AG10803 (cell line): Measurements from ENCODE around the gene ZNF639.

Experiments used
- DNase-seq: peaks from one replicate; pipeline ENCODE4 v3.0.0; 2010; ENCODE audit warnings: low read depth
- H3K4me3 ChIP-seq: 2 replicates; pipeline ENCODE4 v1.5.1; 2011; ENCODE audit warnings: mild to moderate bottlenecking, low read length, control low read depth
- CTCF ChIP-seq: conservative IDR thresholded peaks from 2 replicates; pipeline ENCODE4 v1.5.1; 2011; ENCODE audit warnings: mild to moderate bottlenecking, low read length, control low read depth, inconsistent platforms

ZNF639 gene

GRCh38 chr3:179336345-179336929 lies 13.6 kb downstream of the ZNF639 start:
- no peak overlapping the region for H3K4me3 ChIP-seq
- DNase-seq, result peak; percentile 14
- no peak for TF ChIP-seq CTCF

DNA sequence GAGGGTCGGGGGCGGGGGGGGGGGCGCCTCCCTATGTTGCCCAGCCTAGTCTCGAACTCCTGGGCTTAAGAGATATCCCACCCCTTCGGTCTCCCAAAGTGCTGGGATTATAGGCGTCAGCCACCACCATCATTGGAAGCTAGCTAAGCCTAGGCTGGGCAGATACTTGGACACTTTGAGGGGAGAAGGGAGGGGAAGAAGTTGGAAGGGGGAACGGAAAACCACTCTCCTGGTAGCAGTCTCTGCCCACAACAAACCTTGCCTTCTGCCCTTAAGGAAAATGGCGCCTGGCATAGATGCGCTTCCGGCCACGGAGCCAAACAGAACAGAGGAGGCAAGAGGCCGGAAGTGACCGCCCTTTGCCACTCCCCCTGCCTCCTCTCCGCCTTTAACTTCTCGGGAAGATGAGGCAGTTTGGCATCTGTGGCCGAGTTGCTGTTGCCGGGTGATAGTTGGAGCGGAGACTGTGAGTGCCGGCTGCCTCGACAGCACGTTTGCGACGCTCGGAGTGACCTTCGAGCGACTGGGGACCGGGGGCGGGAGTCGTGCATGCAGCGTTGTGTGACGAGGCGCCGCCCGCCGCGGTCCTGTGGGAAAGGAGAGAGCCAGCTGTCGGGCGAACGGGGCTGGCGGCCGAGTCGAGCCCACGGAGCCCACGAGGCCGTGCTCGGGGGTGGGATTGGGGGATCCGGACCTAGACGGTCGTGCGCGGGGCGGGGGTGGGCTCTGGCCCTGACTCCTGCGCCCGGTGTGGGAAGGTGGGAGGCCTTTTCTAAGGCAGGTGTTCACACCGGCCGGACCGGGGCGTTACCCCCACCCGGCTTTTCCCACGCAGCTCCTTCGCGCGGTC lies 24.7 kb downstream of the ZNF639 start, which contains the start of gene MFN1:
TSS of gene MFN1 (plus strand) at position 365 of the 850 bp plus-strand sequence. CDS start 1,143 bp downstream, outside the sequence.
- peak; percentile 96 for DNase-seq
- TF ChIP-seq CTCF, result no peak
- peak within 1 kb of the TSS; percentile 86 for H3K4me3 ChIP-seq

- TF ChIP-seq CTCF, result no peak
These were observed 25.6 kb downstream of the ZNF639 start for GRCh38 chr3:179348325-179349013.

GRCh38 chr3:179355996-179356395 lies 33.2 kb downstream of the ZNF639 start:
- DNase-seq, result no peak
- no peak for TF ChIP-seq CTCF

More at GRCh38 chr3:179348325-179349013, 25.6 kb downstream of the ZNF639 start:
- DNase-seq, result no peak
- H3K4me3 ChIP-seq, result peak overlapping the region; percentile 86

DNA sequence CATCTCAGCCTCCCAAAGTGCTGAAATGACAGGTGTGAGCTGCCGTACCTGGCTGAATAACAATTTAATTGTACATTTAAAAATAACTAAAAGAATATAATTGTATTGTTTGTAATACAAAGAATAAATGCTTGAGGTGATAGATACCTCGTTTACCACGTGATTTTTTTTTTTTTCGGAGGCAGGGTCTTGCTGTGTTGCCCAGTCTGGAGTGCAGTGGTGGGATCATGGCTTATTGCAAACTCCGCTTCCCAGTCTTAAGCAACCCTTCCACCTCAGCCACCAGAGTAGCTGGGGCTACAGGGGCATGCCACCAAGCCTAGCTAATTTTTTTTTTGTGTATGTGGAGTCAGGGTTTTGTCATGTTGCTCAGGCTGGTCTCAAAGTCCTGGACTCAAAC lies 40.5 kb downstream of the ZNF639 start:
- H3K4me3 ChIP-seq, result no peak overlapping the region
- DNase-seq, result no peak
- TF ChIP-seq CTCF, result no peak

More at GRCh38 chr3:179355996-179356395, 33.2 kb downstream of the ZNF639 start:
- no peak overlapping the region for H3K4me3 ChIP-seq

GRCh38 chr3:179369621-179370020 lies 46.8 kb downstream of the ZNF639 start:
- H3K4me3 ChIP-seq, result no peak overlapping the region
- no peak for DNase-seq
- no peak for TF ChIP-seq CTCF
